Type B pancreatic cell (in vitro differentiated cells): ENCODE results near the gene RNF214. TPM values are rescaled to one million over a fixed set of nuclear protein-coding genes. Genes with fewer than 3 reads are reported as not detected.

Source experiments
- DNase-seq: peaks from one replicate; pipeline ENCODE4 v3.0.0; 2021; ENCODE audit warnings: mixed read lengths; ENCODE audit not compliant: unreplicated experiment; ENCODE audit errors: extremely low spot score
- H3K27ac Mint-ChIP-seq: 2 replicates; pipeline ENCODE4 v1.8.0; 2021; ENCODE audit warnings: mild to moderate bottlenecking, mixed read lengths
- H3K27me3 Mint-ChIP-seq: 2 replicates; pipeline ENCODE4 v1.8.0; 2021; ENCODE audit warnings: mixed read lengths
- H3K36me3 Mint-ChIP-seq: 2 replicates; pipeline ENCODE4 v1.8.0; 2021; ENCODE audit warnings: mixed read lengths
- H3K4me1 Mint-ChIP-seq: one replicate; pipeline ENCODE4 v1.8.0; 2021; ENCODE audit warnings: mixed read lengths; ENCODE audit not compliant: unreplicated experiment
- H3K4me3 Mint-ChIP-seq: 2 replicates; pipeline ENCODE4 v1.8.0; 2021; ENCODE audit warnings: mild to moderate bottlenecking, mixed read lengths
- H3K9me3 Mint-ChIP-seq: 2 replicates; pipeline ENCODE4 v1.8.0; 2021; ENCODE audit warnings: mixed read lengths
- total RNA-seq: library from RNA; stranded (reverse); gene quantifications from 2 replicates; pipeline ENCODE4 v1.2.1, GENCODE V29; 2021; ENCODE audit warnings: low replicate concordance
- TF ChIP-seq, protein P1 (sequence below): fragments of 200-600 bp; sonication (generic); conservative IDR thresholded peaks from 2 replicates; pipeline ENCODE4 v1.5.0; 2021; ENCODE audit warnings: antibody characterized with exemption, mild to moderate bottlenecking

Gene RNF214
- total RNA-seq, 1 donor from 2014 or later = 34.7 TPM

DNA sequence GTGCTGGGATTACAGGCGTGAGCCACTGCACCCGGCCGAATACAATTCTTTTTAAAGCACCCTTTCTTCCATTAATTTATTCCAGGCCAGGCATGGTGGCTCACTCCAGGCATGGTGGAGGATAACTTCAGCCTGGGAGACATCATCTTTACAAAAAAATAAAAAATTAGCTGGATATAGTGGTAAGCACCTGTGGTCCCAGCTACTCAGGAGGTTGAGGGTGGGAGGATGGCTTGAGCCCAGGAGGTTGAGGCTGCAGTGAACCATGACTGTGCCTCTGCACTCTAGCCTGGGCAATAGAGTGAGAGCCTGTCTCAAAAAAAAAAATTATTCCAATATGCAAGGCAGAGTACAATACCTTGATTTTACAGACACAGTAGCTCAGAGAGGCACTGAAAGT, 21.9 kb upstream of the RNF214 start:
- Mint-ChIP-seq H3K27me3 (no peaks in the 10 kb centered on the region), H3K4me1 (no peaks in the 10 kb centered on the region)

DNA sequence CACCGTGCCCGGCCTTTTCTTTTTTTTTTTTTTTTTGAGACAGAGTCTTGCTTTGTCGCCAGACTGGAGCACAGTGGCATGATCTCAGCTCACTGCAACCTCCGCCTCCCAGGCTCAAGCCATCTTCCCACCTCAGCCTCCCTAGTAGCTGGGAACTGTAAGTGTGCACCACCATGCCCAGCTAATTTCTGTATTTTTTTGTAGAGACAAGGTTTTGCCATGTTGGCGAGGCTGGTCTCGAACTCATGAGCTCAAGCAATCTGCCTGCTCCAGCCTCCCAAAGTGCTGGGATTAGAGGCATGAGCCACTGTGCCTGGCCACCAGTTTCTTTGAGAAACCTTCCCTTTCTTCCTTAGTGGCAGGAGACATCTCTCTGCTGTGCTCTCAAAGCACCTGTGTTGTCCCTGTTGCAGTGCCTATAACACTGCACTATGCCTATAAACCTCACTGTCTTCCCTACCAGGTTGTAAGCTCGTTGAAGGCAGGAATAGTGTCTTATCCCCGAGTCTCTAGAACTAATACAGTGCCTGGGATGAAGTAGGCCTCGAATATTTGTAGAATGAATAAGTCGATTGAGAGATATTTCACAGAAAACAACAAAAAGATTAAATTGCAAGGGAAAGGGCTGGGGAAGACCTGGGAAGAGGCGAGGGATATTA, 19.6 kb upstream of the RNF214 start:
- H3K4me1 Mint-ChIP-seq = no peaks in the 10 kb centered on the region
- no peaks in the 10 kb centered on the region for H3K27me3 Mint-ChIP-seq
- TF ChIP-seq, protein P1, sequence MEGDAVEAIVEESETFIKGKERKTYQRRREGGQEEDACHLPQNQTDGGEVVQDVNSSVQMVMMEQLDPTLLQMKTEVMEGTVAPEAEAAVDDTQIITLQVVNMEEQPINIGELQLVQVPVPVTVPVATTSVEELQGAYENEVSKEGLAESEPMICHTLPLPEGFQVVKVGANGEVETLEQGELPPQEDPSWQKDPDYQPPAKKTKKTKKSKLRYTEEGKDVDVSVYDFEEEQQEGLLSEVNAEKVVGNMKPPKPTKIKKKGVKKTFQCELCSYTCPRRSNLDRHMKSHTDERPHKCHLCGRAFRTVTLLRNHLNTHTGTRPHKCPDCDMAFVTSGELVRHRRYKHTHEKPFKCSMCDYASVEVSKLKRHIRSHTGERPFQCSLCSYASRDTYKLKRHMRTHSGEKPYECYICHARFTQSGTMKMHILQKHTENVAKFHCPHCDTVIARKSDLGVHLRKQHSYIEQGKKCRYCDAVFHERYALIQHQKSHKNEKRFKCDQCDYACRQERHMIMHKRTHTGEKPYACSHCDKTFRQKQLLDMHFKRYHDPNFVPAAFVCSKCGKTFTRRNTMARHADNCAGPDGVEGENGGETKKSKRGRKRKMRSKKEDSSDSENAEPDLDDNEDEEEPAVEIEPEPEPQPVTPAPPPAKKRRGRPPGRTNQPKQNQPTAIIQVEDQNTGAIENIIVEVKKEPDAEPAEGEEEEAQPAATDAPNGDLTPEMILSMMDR = no peak
- peaks cover 19% of the 10 kb centered on the region for H3K36me3 Mint-ChIP-seq
- H3K27ac Mint-ChIP-seq = no peak overlapping the region
- H3K4me3 Mint-ChIP-seq = no peak overlapping the region
- H3K9me3 Mint-ChIP-seq = no peaks in the 10 kb centered on the region
- no peak for DNase-seq

More for the DNA sequence above, 21.9 kb upstream of the RNF214 start:
- Mint-ChIP-seq H3K4me3 (no peak overlapping the region), H3K27ac (no peak overlapping the region), H3K9me3 (no peaks in the 10 kb centered on the region), H3K36me3 (peaks cover 19% of the 10 kb centered on the region)
- no peak for DNase-seq
- TF ChIP-seq, protein P1 = no peak

- Mint-ChIP-seq H3K4me1 (no peaks in the 10 kb centered on the region), H3K27me3 (no peaks in the 10 kb centered on the region), H3K36me3 (peaks cover 19% of the 10 kb centered on the region), H3K9me3 (no peaks in the 10 kb centered on the region), H3K27ac (no peak overlapping the region), H3K4me3 (no peak overlapping the region)
- DNase-seq = no peak
- TF ChIP-seq, protein P1 = no peak
Observed at GRCh38 chr11:117214404-117215110, 17.9 kb upstream of the RNF214 start.

DNA sequence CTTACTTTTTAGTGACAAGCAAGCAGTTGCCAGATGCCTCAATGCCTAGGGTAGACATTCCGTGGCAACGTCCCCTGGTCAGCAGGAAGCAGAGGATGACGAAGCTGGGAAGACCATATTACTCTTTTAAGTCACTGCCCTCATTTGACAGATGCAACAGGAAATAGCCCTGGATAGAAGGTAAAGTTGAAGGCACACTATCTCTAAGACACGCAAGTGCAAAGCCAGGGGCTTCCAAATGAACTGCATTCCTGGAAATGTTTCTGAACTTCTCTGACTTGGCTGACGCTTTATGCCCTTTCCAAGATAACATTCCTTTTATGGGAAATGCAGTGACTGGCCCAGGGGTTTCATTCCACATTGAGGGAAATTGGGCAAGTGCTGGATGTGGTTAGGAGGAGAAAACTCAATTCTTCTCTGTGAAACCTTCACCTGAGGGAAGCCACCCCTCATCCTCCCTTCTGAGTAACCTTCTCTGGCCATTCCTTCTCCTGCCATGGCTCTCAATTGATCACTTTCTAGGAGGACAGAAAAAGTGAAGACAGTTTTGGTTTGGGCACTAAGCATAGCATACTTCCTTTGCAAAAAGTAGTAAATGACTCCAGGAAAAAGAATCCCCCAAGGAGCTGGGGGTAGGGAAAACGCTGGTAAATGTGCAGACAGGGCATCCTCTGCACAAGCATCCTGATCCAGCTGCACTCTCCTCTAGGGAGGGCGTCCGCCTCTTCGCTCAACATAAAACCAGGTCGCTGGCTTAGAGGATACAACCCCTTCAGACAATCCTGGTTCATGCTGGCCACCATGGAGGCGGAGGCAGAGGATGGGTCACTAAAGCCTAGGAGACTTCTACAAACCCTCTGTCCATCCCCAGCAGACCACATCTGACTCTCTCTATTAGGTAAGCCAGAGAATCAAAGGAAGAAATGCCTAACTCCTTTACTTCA, 15.1 kb upstream of the RNF214 start:
- Mint-ChIP-seq H3K4me3 (no peak overlapping the region), H3K9me3 (no peaks in the 10 kb centered on the region), H3K36me3 (peaks cover 20% of the 10 kb centered on the region), H3K27me3 (no peaks in the 10 kb centered on the region), H3K4me1 (peaks cover 11% of the 10 kb centered on the region), H3K27ac (no peak overlapping the region)
- TF ChIP-seq, protein P1 = no peak
- no peak for DNase-seq

DNA sequence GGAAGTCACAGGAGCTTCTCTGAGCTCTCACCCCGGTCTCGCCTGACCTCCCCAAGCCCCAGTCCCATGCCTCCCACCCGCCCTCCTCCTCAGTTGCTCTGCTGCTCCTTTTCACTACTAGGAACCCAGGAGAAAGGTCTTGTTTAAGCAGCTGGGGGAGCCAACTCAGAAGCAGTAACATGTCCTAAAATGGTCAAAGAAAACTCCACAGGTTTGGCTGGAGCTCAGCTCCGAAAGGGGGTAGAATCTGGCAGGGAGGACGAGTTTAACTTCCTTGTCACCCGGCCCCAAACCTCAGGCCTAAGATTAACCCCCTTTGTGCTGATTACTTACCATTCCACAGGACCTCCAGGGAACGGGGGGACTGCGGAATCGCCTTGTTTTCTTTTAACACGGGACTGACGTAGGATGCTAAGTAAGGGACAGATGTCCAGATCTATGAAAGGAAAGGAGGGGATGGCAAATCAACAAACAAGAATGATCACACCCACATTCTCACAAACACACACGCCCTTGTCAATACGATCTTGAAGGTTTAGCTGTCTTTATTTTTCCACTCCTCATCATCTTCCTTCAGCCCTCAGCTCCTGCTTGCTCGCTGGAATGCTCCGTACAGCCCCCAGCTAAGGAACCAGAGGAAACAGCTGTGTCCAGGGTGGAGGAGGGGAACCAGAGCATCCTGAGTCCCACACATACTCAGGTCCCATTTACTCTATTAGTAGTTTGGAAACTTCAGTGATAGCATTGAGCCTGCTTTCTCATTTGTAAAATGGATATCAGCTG, 14.1 kb upstream of the RNF214 start:
- peaks cover 12% of the 10 kb centered on the region for H3K4me1 Mint-ChIP-seq
- TF ChIP-seq, protein P1 = no peak
- H3K27me3 Mint-ChIP-seq = no peaks in the 10 kb centered on the region
- no peak for DNase-seq
- H3K4me3 Mint-ChIP-seq = no peak overlapping the region
- peaks cover 16% of the 10 kb centered on the region for H3K36me3 Mint-ChIP-seq
- H3K27ac Mint-ChIP-seq = no peak overlapping the region
- H3K9me3 Mint-ChIP-seq = no peaks in the 10 kb centered on the region
